Gastroesophageal sphincter (tissue), 3 donors: ENCODE results near the gene TLE7.

ENCODE experiments used
- CTCF ChIP-seq, 4 experiments: fragments of 200-600 bp in 2 of 4; fragments of 450-650 bp in 2 of 4; sonication (generic) in 1 of 4; IDR thresholded peaks; one replicate each; pipeline ENCODE4 v1.5.1; 2017 to 2019; ENCODE audit warnings: antibody characterized with exemption in 4 of 4, mild to moderate bottlenecking in 2 of 4, moderate library complexity in 2 of 4
- EP300 ChIP-seq: sonication (generic); formaldehyde crosslinking; IDR thresholded peaks from one replicate; pipeline ENCODE4 v1.6.1; 2017; ENCODE audit warnings: antibody characterized with exemption, mild to moderate bottlenecking
- POLR2A ChIP-seq, 2 donors: fragments of 450-650 bp; IDR thresholded peaks; one replicate each; pipeline ENCODE4 v1.6.1; 2017; ENCODE audit warnings: antibody characterized with exemption in 2 of 2, mild to moderate bottlenecking in 2 of 2, moderate library complexity in 1 of 2

GRCh38 chr16:71453036-71453435 lies 11.2 kb upstream of the TLE7 start:
- TF ChIP-seq CTCF (IDR thresholded peaks at IDR 0.05) (no peak), POLR2A (IDR thresholded peaks at IDR 0.05) (no peak), EP300 (no peak)
